K562 (cell line): ENCODE data around the gene KNTC1. TPM values are rescaled to one million over a fixed set of nuclear protein-coding genes. Genes with fewer than 3 reads are reported as not detected.

Experiments
- PHB2 ChIP-seq: fragments of 450-650 bp; IDR thresholded peaks from 2 replicates; pipeline ENCODE4 v1.6.1; 2017; ENCODE audit warnings: low read depth
- ZBTB40 ChIP-seq, 2 experiments: fragments of 450-650 bp in 1 of 2; sonication (generic) in 1 of 2; formaldehyde crosslinking in 1 of 2; IDR thresholded peaks; 2 replicates each; pipeline versions ENCODE4 v1.7.1 to v1.9.0; 2016 to 2022; ENCODE audit warnings: inconsistent platforms in 1 of 2, mild to moderate bottlenecking in 1 of 2, missing genetic modification reagents in 1 of 2
- polyA plus RNA-seq, 8 experiments: library from polyadenylated mRNA; depleted of rRNA in 4 of 8; stranded (reverse) in 5 of 8; unstranded in 3 of 8; fragments of >200 nt; fragmentation: Nextera tagmentation in 2 of 8; fragmentation: Illumina TruSeq in 1 of 8; extraction: Ambion mirVana in 2 of 8; extraction: Trizol in 1 of 8; gene quantifications; 2 replicates each; pipeline versions ENCODE4 v1.2.1 to v1.2.3, GENCODE V29; 2011 to 2014; ENCODE audit warnings: inconsistent platforms in 1 of 8, missing spikeins in 1 of 8
- total RNA-seq, 7 experiments: library from RNA; depleted of rRNA in 6 of 7; stranded (reverse); fragments of >200 nt in 6 of 7; fragmentation: Illumina TruSeq in 2 of 7; extraction: Trizol in 2 of 7; gene quantifications; 2 replicates each; pipeline versions ENCODE4 v1.2.1 to v1.2.3, GENCODE V29; 2011 to 2021; ENCODE audit warnings: low replicate concordance in 1 of 7

KNTC1 gene
- total and polyA plus RNA-seq, 9 of the 15 experiments (the other 6 are each of a cell fraction or from before 2014, with no cell fraction given): 38.9 to 135 (median 99.6) TPM

- TF ChIP-seq ZBTB40 (IDR thresholded peaks at IDR 0.05) (peak; percentile 94), ZBTB40 (CRISPR knock-in tag; IDR thresholded peaks at IDR 0.05) (peak; percentile 90), PHB2 (no peak)
Measured at GRCh38 chr12:122668268-122668667, 141.2 kb downstream of the KNTC1 start (continued).
